ENCODE measurements around the gene RPL22.

The RPL22 gene

GRCh38 chr1:6157528-6158174 is 41.7 kb downstream of the RPL22 start:
- no peak overlapping the region for H3K4me3 ChIP-seq (ENCODE audit: low read length)
- TF ChIP-seq CTCF (conservative IDR thresholded peaks at IDR 0.05; ENCODE audit: low read depth, low read length) = no peak
- no peak for DNase-seq (ENCODE audit: low read depth)

- TF ChIP-seq CTCF (conservative IDR thresholded peaks at IDR 0.05; ENCODE audit: low read depth, low read length) = no peak
- no peak for DNase-seq (ENCODE audit: low read depth)
- H3K4me3 ChIP-seq (ENCODE audit: low read length) = no peak overlapping the region
Observed at GRCh38 chr1:6157132-6157527, 42.3 kb downstream of the RPL22 start.

GRCh38 chr1:6154525-6155319 is 44.7 kb downstream of the RPL22 start:
- no peak for DNase-seq (ENCODE audit: low read depth)
- no peak for TF ChIP-seq CTCF (conservative IDR thresholded peaks at IDR 0.05; ENCODE audit: low read depth, low read length)
- no peak overlapping the region for H3K4me3 ChIP-seq (ENCODE audit: low read length)

GRCh38 chr1:6152882-6153281 is 46.5 kb downstream of the RPL22 start:
- no peak overlapping the region for H3K4me3 ChIP-seq (ENCODE audit: low read length)
- no peak for TF ChIP-seq CTCF (conservative IDR thresholded peaks at IDR 0.05; ENCODE audit: low read depth, low read length)
- DNase-seq (ENCODE audit: low read depth) = no peak

- TF ChIP-seq CTCF (conservative IDR thresholded peaks at IDR 0.05; ENCODE audit: low read depth, low read length) = no peak
- DNase-seq (ENCODE audit: low read depth) = no peak
- no peak overlapping the region for H3K4me3 ChIP-seq (ENCODE audit: low read length)
Observed at GRCh38 chr1:6152181-6152580, 47.2 kb downstream of the RPL22 start.

GRCh38 chr1:6151291-6151822 is 48.0 kb downstream of the RPL22 start:
- no peak for DNase-seq (ENCODE audit: low read depth)
- TF ChIP-seq CTCF (conservative IDR thresholded peaks at IDR 0.05; ENCODE audit: low read depth, low read length) = no peak
- no peak overlapping the region for H3K4me3 ChIP-seq (ENCODE audit: low read length)
